ENCODE data around the gene STX2.
A peak's percentile ranks its signal among the peaks of the same experiment; 100 is the strongest.
"Not testable (repeated sequence)": the region's sequence is repeated elsewhere in the genome, so short reads cannot be mapped to it uniquely, and the experiment has no call there.

Gene STX2

DNA sequence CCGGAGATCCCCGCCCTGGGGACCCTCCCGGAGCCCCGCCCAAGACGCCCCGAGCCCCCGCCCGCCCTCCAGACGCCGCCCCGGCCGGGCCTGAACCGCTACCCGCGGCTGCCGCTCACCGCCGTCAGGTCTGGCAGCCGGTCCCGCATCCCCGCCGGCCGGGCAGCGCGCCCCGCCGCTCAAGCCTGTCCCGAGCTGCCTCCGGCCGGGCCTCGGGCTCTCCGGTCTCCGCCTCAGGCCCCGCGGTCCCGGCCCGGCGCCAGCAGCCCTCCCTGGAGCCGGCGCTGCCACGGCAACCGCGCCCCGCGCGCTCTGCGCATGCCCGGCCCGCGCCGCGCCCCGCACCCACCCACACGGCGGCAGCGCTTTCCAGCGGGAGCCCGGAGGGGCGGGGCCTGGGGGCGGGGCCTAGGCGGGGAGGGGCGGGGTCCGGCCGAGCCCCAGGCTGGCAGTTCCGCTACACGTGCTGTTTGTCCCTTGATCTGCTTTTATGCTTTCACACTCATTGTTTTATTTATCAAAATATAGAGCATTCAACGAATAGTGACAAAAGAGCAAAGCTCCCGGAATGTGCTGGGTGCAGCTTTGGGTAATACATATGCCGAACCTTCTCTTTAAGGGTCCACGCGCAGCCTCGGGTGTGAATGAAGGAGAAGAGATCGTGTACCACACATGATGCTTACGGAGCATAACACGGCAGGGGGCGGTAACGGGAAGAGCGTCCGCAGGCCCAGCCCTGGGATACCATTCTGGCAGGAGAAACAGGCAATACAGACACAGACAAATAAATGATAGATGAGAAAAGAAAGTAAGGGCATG, at the start of gene STX2:
Gene STX2, minus strand, starts transcription at position 300 of the 819 bp plus-strand sequence. Its CDS starts 151 bp downstream, at position 149.
- peak; percentile 93 for DNase-seq

DNA sequence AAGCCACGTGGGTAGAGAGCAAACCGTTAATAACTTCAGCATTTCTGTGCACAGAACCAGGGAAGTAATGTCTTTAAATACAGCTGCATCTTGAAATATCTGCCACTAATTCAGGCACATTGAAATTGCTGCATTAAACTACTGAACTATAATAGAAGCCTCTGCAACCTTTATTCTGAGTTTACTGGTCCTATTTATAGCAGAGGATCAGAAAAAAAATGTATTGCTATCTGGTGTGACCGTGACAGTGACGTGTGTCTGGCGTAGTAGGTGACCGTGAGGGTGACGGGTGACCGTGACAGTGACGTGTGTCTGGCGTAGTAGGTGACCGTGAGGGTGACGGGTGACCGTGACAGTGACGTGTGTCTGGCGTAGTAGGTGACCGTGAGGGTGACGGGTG, 48.1 kb upstream of the STX2 start:
- DNase-seq, result not testable (repeated sequence)

DNA sequence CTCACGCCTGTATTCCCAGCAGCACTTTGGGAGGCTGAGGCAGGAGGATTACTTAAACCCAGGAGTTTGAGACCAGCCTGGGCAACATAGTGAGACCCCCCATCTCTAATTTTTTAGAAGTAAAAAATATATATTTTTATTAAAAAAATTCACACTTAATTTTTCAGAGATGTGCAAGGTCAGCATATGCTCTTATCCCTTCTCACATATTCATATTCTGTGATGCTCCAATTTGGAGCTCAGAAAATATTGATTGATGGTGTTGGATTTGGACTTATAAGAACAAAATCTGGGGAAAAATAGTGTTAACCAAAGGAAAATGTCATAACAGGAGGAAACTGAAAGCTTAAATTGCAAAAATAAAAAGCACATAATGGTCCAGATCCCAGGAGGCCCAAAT, 42.5 kb upstream of the STX2 start:
- no peak for DNase-seq

- no peak for DNase-seq
These were observed 42.0 kb upstream of the STX2 start for GRCh38 chr12:130881046-130881445.

- DNase-seq, result no peak
These were observed 41.4 kb upstream of the STX2 start for GRCh38 chr12:130880411-130880885.

GRCh38 chr12:130879781-130880389, 40.8 kb upstream of the STX2 start:
- DNase-seq, result no peak

GRCh38 chr12:130879212-130879686, 40.2 kb upstream of the STX2 start:
- no peak for DNase-seq

DNA sequence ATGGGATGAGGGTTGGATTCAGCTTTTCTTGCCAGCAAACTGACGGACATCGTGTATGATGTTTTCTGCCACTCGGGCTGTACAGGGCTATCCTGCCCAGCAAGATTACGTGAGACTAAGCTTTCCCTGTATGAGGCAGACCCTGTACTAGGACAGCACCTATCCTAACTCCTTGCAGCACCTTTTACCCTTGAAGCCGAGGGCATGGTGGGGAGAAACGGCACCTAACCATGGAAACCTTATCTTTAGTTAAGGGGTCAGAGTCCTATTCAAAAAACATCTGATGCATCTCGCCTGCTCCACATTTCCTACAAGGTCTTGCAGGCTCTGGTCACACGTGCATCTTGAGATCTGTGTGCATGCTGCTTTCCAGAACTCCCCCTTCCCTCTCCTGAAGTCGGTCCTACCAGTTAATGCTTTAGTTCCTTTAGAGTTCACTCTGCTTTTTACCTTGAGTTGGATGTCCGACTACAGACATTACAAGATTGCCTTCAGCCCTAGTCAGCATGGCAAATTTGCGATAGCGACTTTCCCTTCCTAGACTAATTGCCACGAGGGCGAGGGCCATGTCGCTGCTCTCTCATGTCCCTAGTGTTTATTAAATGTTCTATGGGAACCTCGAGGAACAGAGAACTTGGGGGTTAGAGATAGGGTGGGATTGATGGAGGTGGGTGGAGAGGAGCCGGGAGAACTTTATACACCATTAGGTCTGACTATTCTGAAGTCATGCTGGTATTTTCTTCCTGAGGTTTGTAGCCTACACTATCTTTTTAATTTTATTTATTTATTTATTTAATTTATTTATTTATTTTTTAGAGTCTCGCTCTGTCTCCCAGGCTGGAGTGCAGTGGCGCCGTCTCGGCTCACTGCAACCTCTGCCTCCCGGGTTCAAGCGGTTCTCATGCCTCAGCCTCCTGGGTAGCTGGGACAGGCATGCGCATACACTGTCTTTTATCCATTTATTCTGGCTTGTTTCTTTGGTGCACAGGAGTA, 39.4 kb upstream of the STX2 start:
- DNase-seq, result no peak

DNA sequence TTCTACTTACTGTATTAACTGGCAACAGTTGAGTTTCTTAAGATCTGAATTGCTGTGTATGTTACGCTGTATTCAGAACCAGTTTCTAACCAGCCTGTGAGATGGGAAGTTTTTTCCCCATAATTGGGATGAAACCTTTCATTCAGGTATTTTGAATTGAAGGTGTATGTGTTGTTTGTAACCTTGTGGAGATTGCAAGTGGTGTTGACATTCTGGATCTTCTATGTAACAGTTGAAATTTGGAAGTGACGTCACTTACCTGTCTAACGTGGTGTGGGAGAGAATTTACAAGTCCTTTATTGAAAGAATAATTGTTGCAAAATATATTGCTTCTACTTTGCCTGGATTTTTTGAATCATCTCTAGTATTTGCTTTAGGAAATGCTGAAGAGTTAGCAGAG, 38.3 kb upstream of the STX2 start:
- no peak for DNase-seq

- no peak for DNase-seq
These were observed 37.7 kb upstream of the STX2 start for GRCh38 chr12:130876758-130877157.

DNA sequence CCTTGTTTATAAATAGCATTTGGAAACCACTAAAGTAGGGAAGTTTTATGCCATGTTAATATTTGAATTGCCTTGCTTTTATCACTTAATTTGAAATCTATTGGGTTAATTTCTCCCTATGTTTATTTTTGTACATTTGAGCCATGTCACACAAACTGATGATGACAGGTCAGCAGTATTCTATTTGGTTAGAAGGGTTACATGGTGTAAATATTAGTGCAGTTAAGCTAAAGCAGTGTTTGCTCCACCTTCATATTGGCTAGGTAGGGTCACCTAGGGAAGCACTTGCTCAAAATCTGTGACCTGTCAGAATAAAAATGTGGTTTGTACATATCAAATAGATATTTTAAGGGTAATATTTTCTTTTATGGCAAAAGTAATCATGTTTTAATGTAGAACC, 37.2 kb upstream of the STX2 start:
- no peak for DNase-seq

DNA sequence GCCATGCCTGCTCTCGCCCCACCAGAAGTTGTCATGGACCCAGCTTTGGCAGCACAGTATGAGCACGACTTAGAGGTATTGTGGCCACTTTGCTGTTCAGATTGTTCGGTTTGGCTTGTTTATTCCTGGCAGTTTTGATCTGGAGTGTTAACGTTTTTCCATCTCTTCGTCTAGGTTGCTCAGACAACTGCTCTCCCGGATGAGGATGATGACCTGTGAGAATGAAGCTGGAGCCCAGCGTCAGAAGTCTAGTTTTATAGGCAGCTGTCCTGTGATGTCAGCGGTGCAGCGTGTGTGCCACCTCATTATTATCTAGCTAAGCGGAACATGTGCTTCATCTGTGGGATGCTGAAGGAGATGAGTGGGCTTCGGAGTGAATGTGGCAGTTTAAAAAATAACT, 36.7 kb upstream of the STX2 start:
- not testable (repeated sequence) for DNase-seq

- no peak for DNase-seq
These were observed 36.1 kb upstream of the STX2 start for GRCh38 chr12:130875193-130875592.

GRCh38 chr12:130874696-130875095, 35.6 kb upstream of the STX2 start:
- no peak for DNase-seq

- no peak for DNase-seq
These were observed 34.8 kb upstream of the STX2 start for GRCh38 chr12:130873825-130874224.

DNA sequence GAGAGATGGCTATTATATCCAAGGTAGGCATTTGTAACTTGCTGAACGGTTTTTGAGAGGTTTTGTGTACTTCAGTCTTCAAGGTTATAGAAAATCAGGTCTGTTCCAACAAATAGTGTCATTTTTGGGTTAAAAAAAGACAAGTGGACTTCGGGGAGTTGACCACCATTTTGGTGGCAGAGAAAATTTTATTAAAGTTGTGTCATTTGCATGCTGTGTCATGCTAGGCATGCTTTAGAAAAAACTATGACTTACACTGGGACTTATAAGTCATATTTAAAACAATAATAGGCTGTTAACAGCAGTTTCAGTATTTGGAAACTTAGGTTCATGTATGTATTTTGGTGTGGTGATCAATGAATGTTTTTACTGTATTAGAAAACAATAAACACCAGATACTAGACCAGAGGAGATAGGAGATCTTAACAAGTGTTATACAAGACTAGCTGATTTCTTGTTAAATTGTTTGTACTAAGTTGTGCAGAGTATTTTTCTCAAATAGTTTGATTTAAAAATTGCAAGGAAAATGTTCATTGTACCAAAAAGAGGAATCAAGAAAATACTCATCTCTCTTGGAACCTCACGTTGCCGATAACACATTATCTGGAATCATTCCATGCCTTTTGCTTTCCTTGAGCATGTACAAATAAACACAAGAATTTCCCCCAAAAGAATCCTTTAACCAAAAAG, 34.2 kb upstream of the STX2 start:
- no peak for DNase-seq

GRCh38 chr12:130872179-130873096, 33.4 kb upstream of the STX2 start:
- peak; percentile 20 for DNase-seq

GRCh38 chr12:130871286-130872178, 32.5 kb upstream of the STX2 start, which contains the start of gene RAN:
Gene RAN, plus strand, starts transcription at chr12:130872066. Its CDS starts 528 bp downstream, at chr12:130872594.
- DNase-seq, result peak; percentile 86

GRCh38 chr12:130870442-130871285, 31.6 kb upstream of the STX2 start:
- peak; percentile 51 for DNase-seq

All from NCI-H1092 treated with DMSO at 0.1 percent for 48 hours (cell line).